PC-9 (cell line): ENCODE results near the gene PARD6B.

ENCODE experiments used
- CTCF ChIP-seq: fragments of 200-600 bp; sonication (generic); conservative IDR thresholded peaks from 2 replicates; pipeline ENCODE4 v1.6.1; 2017; ENCODE audit warnings: mixed run types, antibody characterized with exemption, mild to moderate bottlenecking, moderate library complexity
- EZH2 ChIP-seq: fragments of 200-600 bp; sonication (generic); IDR thresholded peaks from 2 replicates; pipeline ENCODE4 v1.8.0; 2017; ENCODE audit warnings: antibody characterized with exemption, low read depth

- TF ChIP-seq CTCF (peak; percentile 73), EZH2 (no peak)
Observed at GRCh38 chr20:50790651-50791277, 59.4 kb downstream of the PARD6B start.
